ENCODE measurements around the gene PKP4. TPM values are rescaled to one million over a fixed set of nuclear protein-coding genes. Genes with fewer than 3 reads are reported as not detected.

PKP4 gene
- total and polyA plus RNA-seq, 11 donors, result 17.6 to 66.7 (median 49.0) TPM

DNA sequence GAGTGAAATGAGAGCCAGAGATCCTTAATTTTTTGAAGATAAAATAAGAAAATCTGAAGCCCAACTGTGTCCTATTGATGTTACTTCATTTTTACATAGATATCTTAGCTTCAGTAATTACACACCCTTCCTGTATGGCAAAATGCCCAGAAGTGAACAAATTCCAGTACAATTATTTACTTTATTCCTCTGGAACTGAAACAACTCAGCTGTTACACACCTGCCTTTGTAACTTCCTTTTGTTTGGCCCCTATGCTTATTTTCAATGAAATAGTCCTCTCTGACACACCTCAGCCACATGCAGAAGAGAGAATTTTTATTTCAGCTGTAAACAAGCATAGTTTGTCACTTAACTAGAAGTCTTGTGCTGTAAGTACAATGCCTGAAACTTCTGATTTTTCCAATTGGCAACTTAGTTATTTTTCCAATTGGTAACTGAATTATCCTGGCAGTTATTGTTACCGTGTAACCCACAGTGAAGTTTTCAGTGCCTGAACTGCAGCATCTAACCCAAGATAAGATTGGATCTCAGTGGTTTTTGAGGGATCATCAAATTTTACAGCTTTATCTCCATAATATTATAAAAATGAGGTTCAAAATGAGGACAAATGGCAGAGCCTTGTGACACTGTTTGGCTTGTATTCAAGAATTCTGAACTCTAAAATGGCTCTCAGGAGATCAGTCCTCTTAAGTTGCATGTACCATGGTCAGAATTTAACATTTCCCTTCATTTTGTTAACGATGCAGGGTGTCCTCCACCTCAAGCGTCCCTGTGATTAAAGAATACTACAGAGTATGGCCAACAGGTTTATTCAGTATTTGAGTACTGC lies 82.6 kb downstream of the PKP4 start:
- no peaks in the 10 kb centered on the region for H3K27me3 ChIP-seq
- WGBS, 4 donors, result 38 to 55% (median 49%) methylated on average over 3 of the region's 3 CpGs
- H3K36me3 ChIP-seq, result peaks cover 0 to 13% (median 0%) of the 10 kb centered on the region in 9 donors
- ATAC-seq, result peak in 3 of 4 donors; percentile 59 to 86 (median 65)
- TF ChIP-seq, protein P1, sequence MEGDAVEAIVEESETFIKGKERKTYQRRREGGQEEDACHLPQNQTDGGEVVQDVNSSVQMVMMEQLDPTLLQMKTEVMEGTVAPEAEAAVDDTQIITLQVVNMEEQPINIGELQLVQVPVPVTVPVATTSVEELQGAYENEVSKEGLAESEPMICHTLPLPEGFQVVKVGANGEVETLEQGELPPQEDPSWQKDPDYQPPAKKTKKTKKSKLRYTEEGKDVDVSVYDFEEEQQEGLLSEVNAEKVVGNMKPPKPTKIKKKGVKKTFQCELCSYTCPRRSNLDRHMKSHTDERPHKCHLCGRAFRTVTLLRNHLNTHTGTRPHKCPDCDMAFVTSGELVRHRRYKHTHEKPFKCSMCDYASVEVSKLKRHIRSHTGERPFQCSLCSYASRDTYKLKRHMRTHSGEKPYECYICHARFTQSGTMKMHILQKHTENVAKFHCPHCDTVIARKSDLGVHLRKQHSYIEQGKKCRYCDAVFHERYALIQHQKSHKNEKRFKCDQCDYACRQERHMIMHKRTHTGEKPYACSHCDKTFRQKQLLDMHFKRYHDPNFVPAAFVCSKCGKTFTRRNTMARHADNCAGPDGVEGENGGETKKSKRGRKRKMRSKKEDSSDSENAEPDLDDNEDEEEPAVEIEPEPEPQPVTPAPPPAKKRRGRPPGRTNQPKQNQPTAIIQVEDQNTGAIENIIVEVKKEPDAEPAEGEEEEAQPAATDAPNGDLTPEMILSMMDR (IDR thresholded peaks at IDR 0.05), result no peak
- no peak for TF ChIP-seq POLR2A (IDR thresholded peaks at IDR 0.05)
- peaks cover 0 to 31% (median 15%) of the 10 kb centered on the region in 12 donors for H3K4me1 ChIP-seq
- intact Hi-C loops (cut with DNase I), result loop anchor here in 3 of 10 donors (5.0 to 10.0 kb wide), 2 partner anchors 82 to 195 kb away; partner anchors contain the start of genes CCDC148 (in 2 of the 3) and PKP4 (in 2 of the 3)
- H3K4me3 ChIP-seq, result no peak overlapping the region
- no peaks in the 10 kb centered on the region for H3K9me3 ChIP-seq
- H3K27ac ChIP-seq, result peak overlapping the region in 7 of 12 donors; percentile 4 to 53 (median 42)
- peak in 1 of 5 donors; percentile 39 for DNase-seq

DNA sequence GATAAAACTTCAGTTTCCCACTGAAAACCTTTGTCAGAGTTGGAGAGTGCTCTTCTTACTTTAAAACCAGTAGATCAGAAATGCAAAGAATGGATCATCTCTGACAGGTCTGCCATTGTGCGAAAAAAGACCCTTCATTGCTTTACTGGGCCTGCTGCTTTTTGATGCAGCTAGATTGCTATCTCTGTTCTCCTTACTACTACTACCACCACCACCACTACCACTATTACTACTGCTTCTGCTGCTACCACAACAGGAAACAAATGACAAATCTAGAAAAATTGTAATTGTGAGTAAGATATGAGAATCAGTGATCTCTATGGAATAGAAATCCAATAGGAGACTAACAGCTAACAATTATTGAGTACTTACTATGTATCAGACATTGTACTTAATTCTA lies 85.8 kb downstream of the PKP4 start:
- H3K27ac ChIP-seq, result no peak overlapping the region
- TF ChIP-seq, protein P1 (IDR thresholded peaks at IDR 0.05), result no peak
- TF ChIP-seq POLR2A (IDR thresholded peaks at IDR 0.05), result no peak
- ATAC-seq (no peak), DNase-seq (no peak)
- intact Hi-C loops (cut with DNase I), result loop anchor here in 2 of 10 donors (5.0 to 10.0 kb wide), 2 partner anchors 85 to 192 kb away; partner anchors contain the start of genes CCDC148 (in 1 of the 2) and PKP4 (in 1 of the 2)
- H3K36me3 ChIP-seq, result peaks cover 0 to 11% (median 0%) of the 10 kb centered on the region in 9 donors
- H3K4me3 ChIP-seq, result no peak overlapping the region
- 97 to 100% (median 99%) methylated on average over 1 of the region's 1 CpG for WGBS, 4 donors
- H3K27me3 ChIP-seq, result no peaks in the 10 kb centered on the region
- H3K9me3 ChIP-seq, result no peaks in the 10 kb centered on the region
- H3K4me1 ChIP-seq, result peaks cover 0 to 43% (median 19%) of the 10 kb centered on the region in 12 donors

DNA sequence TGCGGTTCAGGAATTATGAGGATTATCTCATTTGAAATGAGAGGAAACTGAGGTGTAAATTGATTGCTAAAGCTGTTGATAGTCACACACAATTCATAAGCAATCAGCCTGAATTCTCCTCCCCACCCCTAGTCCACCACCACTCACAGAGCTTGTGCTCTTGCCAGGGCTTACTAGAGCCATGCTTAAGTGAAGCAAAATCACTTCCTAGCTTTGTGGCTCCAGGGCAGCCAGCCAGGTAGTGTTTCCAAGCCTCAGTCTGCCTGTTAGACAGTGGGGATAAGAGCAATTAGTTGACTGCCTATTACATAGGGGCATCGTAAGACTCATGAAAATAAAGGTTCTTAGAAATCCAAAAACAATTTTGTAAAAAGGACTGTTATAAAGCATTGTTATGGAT lies 87.2 kb downstream of the PKP4 start:
- WGBS, 4 donors, result 77 to 92% (median 83%) methylated on average over 2 of the region's 2 CpGs
- intact Hi-C loops (cut with DNase I), result loop anchor here in 2 of 10 donors (5.0 to 10.0 kb wide), 2 partner anchors 87 to 191 kb away; partner anchors contain the start of genes CCDC148 (in 1 of the 2) and PKP4 (in 1 of the 2)
- no peaks in the 10 kb centered on the region for H3K27me3 ChIP-seq
- H3K27ac ChIP-seq, result no peak overlapping the region
- H3K4me1 ChIP-seq, result peaks cover 0 to 37% (median 14%) of the 10 kb centered on the region in 12 donors
- DNase-seq (peak in 4 of 5 donors; percentile 10 to 31 (median 26)), ATAC-seq (peak in 2 of 4 donors; percentile 29 to 53)
- no peaks in the 10 kb centered on the region for H3K9me3 ChIP-seq
- no peak overlapping the region for H3K4me3 ChIP-seq
- TF ChIP-seq, protein P1 (IDR thresholded peaks at IDR 0.05), result no peak
- TF ChIP-seq POLR2A (IDR thresholded peaks at IDR 0.05), result no peak
- H3K36me3 ChIP-seq, result peaks cover 0 to 22% (median 5%) of the 10 kb centered on the region in 9 donors

DNA sequence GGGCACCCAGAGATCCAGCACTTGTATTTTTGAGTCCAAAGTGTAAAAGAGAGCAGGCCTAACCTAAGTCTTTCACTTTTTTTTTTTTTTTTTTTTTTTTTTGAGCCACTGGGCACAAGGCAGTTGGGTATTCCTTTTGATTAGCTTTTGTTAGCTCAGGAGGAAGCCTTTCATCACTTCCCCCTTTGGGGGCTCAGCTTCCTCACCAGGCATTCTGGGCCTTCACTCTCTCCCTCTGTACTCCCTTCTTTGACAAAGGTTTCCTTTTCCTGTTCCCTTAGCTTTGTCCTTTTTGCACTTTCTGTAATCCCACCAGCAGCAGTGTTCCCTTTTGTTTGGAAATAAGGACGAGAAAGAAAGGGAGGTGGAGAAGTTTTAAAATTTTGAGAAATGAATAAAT lies 88.2 kb downstream of the PKP4 start:
- H3K27ac ChIP-seq, result no peak overlapping the region
- H3K27me3 ChIP-seq, result no peaks in the 10 kb centered on the region
- DNase-seq (no peak), ATAC-seq (no peak)
- no peak for TF ChIP-seq POLR2A (IDR thresholded peaks at IDR 0.05)
- peaks cover 0 to 28% (median 5%) of the 10 kb centered on the region in 9 donors for H3K36me3 ChIP-seq
- H3K4me3 ChIP-seq, result no peak overlapping the region
- peaks cover 0 to 27% (median 6%) of the 10 kb centered on the region in 12 donors for H3K4me1 ChIP-seq
- 62 to 77% (median 66%) methylated on average over 1 of the region's 1 CpG for WGBS, 4 donors
- H3K9me3 ChIP-seq, result no peaks in the 10 kb centered on the region
- intact Hi-C loops (cut with DNase I), result loop anchor here in 2 of 10 donors (5.0 to 10.0 kb wide), 2 partner anchors 88 to 190 kb away; partner anchors contain the start of genes CCDC148 (in 1 of the 2) and PKP4 (in 1 of the 2)
